Fibroblast of pulmonary artery (primary cell): Measurements from ENCODE around the gene REV1.
A peak's percentile ranks its signal among the peaks of the same experiment; 100 is the strongest.

Source experiments
- DNase-seq: peaks from one replicate; pipeline ENCODE4 v3.0.0-alpha.2; 2010; ENCODE audit warnings: low read depth
- H3K4me3 ChIP-seq: replicated peaks from 2 replicates; pipeline ENCODE4 v1.5.1; 2011; ENCODE audit warnings: low read depth, mild to moderate bottlenecking, control low read depth, low read length, moderate library complexity
- CTCF ChIP-seq: IDR thresholded peaks from 2 replicates; pipeline ENCODE4 v1.5.1; 2011; ENCODE audit warnings: mild to moderate bottlenecking, control low read depth, low read length, inconsistent platforms; ENCODE audit errors: missing control alignments

The REV1 gene

GRCh38 chr2:99450199-99450598 lies 39.6 kb downstream of the REV1 start:
- TF ChIP-seq CTCF: no peak

GRCh38 chr2:99448556-99448955 lies 41.3 kb downstream of the REV1 start:
- H3K4me3 ChIP-seq: no peak overlapping the region
- TF ChIP-seq CTCF: no peak
- DNase-seq: peak; percentile 63

More at GRCh38 chr2:99450199-99450598, 39.6 kb downstream of the REV1 start:
- H3K4me3 ChIP-seq: no peak overlapping the region
- DNase-seq: no peak

GRCh38 chr2:99445065-99445464 lies 44.8 kb downstream of the REV1 start:
- H3K4me3 ChIP-seq: no peak overlapping the region
- no peak for DNase-seq
- TF ChIP-seq CTCF: no peak

GRCh38 chr2:99444222-99444621 lies 45.6 kb downstream of the REV1 start:
- no peak for DNase-seq
- no peak for TF ChIP-seq CTCF
- H3K4me3 ChIP-seq: no peak overlapping the region

- DNase-seq: peak; percentile 42
- peak; percentile 33 for TF ChIP-seq CTCF
- no peak overlapping the region for H3K4me3 ChIP-seq
Observed at GRCh38 chr2:99442837-99443236, 47.0 kb downstream of the REV1 start.

GRCh38 chr2:99439971-99440505 lies 49.8 kb downstream of the REV1 start:
- no peak for TF ChIP-seq CTCF
- no peak for DNase-seq
- H3K4me3 ChIP-seq: no peak overlapping the region

GRCh38 chr2:99436874-99437273 lies 52.9 kb downstream of the REV1 start:
- H3K4me3 ChIP-seq: no peak overlapping the region
- DNase-seq: no peak
- no peak for TF ChIP-seq CTCF
